Endometrium (tissue), 2 donors: Measurements from ENCODE around the gene LMO1.

Source experiments
- FAIRE-seq: peaks from 2 replicates; lab custom pipeline; 2012; peaks lifted over from hg19 to GRCh38; lab: Jason Lieb, UNC
- donor health status: control.
- donor health status: control.

Gene LMO1

GRCh38 chr11:8204025-8204424 is 59.7 kb downstream of the LMO1 start:
- no peak for FAIRE-seq

GRCh38 chr11:8203414-8203715 is 60.3 kb downstream of the LMO1 start:
- no peak for FAIRE-seq

GRCh38 chr11:8202516-8203413 is 60.9 kb downstream of the LMO1 start:
- FAIRE-seq: no peak

GRCh38 chr11:8201644-8202365 is 61.9 kb downstream of the LMO1 start:
- FAIRE-seq: no peak

GRCh38 chr11:8199676-8200075 is 64.0 kb downstream of the LMO1 start:
- no peak for FAIRE-seq

GRCh38 chr11:8196749-8197148 is 66.9 kb downstream of the LMO1 start:
- no peak for FAIRE-seq

- no peak for FAIRE-seq
Observed at GRCh38 chr11:8194956-8195355, 68.7 kb downstream of the LMO1 start.

- FAIRE-seq: no peak
Observed at GRCh38 chr11:8192896-8193209, 70.8 kb downstream of the LMO1 start.

- FAIRE-seq: no peak
Observed at GRCh38 chr11:8192016-8192895, 71.4 kb downstream of the LMO1 start.

GRCh38 chr11:8190431-8190830 is 73.2 kb downstream of the LMO1 start:
- no peak for FAIRE-seq

GRCh38 chr11:8186429-8186828 is 77.2 kb downstream of the LMO1 start:
- FAIRE-seq: no peak

GRCh38 chr11:8183111-8183510 is 80.6 kb downstream of the LMO1 start:
- no peak for FAIRE-seq

GRCh38 chr11:8180469-8180868 is 83.2 kb downstream of the LMO1 start:
- FAIRE-seq: no peak

- no peak for FAIRE-seq
Observed at GRCh38 chr11:8178297-8178696, 85.4 kb downstream of the LMO1 start.

- FAIRE-seq: no peak
Observed at GRCh38 chr11:8177136-8177535, 86.5 kb downstream of the LMO1 start.
